GM12874 (cell line): ENCODE measurements around the gene MAL.

Experiments
- TF ChIP-seq, protein P1 (sequence below): IDR thresholded peaks from 2 replicates; pipeline ENCODE4 v1.5.1; 2011; ENCODE audit warnings: low read depth, mild to moderate bottlenecking, control low read depth, low read length, moderate library complexity; ENCODE audit not compliant: insufficient read depth

Gene MAL

GRCh38 chr2:95063086-95063958 lies 37.8 kb downstream of the MAL start:
- TF ChIP-seq, protein P1, sequence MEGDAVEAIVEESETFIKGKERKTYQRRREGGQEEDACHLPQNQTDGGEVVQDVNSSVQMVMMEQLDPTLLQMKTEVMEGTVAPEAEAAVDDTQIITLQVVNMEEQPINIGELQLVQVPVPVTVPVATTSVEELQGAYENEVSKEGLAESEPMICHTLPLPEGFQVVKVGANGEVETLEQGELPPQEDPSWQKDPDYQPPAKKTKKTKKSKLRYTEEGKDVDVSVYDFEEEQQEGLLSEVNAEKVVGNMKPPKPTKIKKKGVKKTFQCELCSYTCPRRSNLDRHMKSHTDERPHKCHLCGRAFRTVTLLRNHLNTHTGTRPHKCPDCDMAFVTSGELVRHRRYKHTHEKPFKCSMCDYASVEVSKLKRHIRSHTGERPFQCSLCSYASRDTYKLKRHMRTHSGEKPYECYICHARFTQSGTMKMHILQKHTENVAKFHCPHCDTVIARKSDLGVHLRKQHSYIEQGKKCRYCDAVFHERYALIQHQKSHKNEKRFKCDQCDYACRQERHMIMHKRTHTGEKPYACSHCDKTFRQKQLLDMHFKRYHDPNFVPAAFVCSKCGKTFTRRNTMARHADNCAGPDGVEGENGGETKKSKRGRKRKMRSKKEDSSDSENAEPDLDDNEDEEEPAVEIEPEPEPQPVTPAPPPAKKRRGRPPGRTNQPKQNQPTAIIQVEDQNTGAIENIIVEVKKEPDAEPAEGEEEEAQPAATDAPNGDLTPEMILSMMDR: no peak

- TF ChIP-seq, protein P1: no peak
Observed at GRCh38 chr2:95068256-95068655, 42.7 kb downstream of the MAL start.

DNA sequence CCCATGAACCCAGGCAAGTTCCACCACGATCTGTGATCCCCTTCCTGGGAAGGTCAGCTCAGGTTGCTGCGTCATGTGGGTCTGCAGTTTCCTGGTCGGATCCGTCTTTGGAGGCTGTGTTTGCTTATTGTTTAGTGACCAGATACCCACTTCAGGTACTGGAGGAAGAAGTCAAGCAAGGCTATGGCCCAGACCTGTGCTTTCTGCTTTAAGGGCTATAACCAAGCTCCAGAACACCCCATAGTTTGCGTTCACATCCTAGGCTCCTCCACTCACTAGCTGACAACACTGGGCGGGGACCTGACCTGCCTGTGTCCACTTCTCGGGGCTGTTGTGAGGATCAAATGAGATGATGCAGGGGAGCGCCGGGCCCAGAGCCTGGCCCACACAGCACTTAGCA lies 44.0 kb downstream of the MAL start:
- TF ChIP-seq, protein P1: no peak

- TF ChIP-seq, protein P1: no peak
Observed at GRCh38 chr2:95071856-95072255, 46.3 kb downstream of the MAL start.

- TF ChIP-seq, protein P1: no peak
Observed at GRCh38 chr2:95072424-95072823, 46.9 kb downstream of the MAL start.

GRCh38 chr2:95073856-95074662 lies 48.6 kb downstream of the MAL start:
- TF ChIP-seq, protein P1: no peak

- TF ChIP-seq, protein P1: no peak
Observed at GRCh38 chr2:95074663-95075439, 49.3 kb downstream of the MAL start.
